ENCODE data around the gene POLR1G. TPM values are rescaled to one million over a fixed set of nuclear protein-coding genes. Genes with fewer than 3 reads are reported as not detected.

Gene POLR1G
- total and polyA plus RNA-seq, 2 experiments from 2014 or later: 6.0 to 17.8 TPM

GRCh38 chr19:45443462-45444317, 37.2 kb downstream of the POLR1G start:
- TF ChIP-seq CTCF (IDR thresholded peaks at IDR 0.05; ENCODE audit: low read depth, low read length): no peak
- DNase-seq (ENCODE audit: low read depth in 1 of 2, low spot score in 1 of 2): peak; percentile 95 to 96
- Histone ChIP-seq H3K4me1 (ENCODE audit: low read depth) (peaks cover 17% of the 10 kb centered on the region), H3K4me3 (peak overlapping the region; percentile 37), H3K27ac (peak overlapping the region; percentile 86), H3K9me3 (ENCODE audit: low read depth) (no peaks in the 10 kb centered on the region), H3K27me3 (no peaks in the 10 kb centered on the region), H3K36me3 (no peaks in the 10 kb centered on the region)

GRCh38 chr19:45444318-45445041, 38.0 kb downstream of the POLR1G start:
- DNase-seq (ENCODE audit: low read depth in 1 of 2, low spot score in 1 of 2): peak; percentile 94 to 95

GRCh38 chr19:45445139-45445538, 38.7 kb downstream of the POLR1G start:
- no peaks in the 10 kb centered on the region for H3K27me3 ChIP-seq
- DNase-seq (ENCODE audit: low read depth in 1 of 2, low spot score in 1 of 2): no peak
- no peaks in the 10 kb centered on the region for H3K9me3 ChIP-seq (ENCODE audit: low read depth)
- peaks cover 15% of the 10 kb centered on the region for H3K4me1 ChIP-seq (ENCODE audit: low read depth)
- no peak overlapping the region for H3K27ac ChIP-seq
- no peaks in the 10 kb centered on the region for H3K36me3 ChIP-seq
- TF ChIP-seq CTCF (IDR thresholded peaks at IDR 0.05; ENCODE audit: low read depth, low read length): no peak
- H3K4me3 ChIP-seq: no peak overlapping the region

More at GRCh38 chr19:45444318-45445041, 38.0 kb downstream of the POLR1G start:
- Histone ChIP-seq H3K27ac (peak overlapping the region; percentile 86), H3K9me3 (ENCODE audit: low read depth) (no peaks in the 10 kb centered on the region), H3K4me3 (peak overlapping the region; percentile 37), H3K4me1 (ENCODE audit: low read depth) (peaks cover 17% of the 10 kb centered on the region), H3K27me3 (no peaks in the 10 kb centered on the region), H3K36me3 (no peaks in the 10 kb centered on the region)
- TF ChIP-seq CTCF (IDR thresholded peaks at IDR 0.05; ENCODE audit: low read depth, low read length): no peak

GRCh38 chr19:45446295-45446694, 39.9 kb downstream of the POLR1G start:
- Histone ChIP-seq H3K4me1 (ENCODE audit: low read depth) (peaks cover 4% of the 10 kb centered on the region), H3K9me3 (ENCODE audit: low read depth) (no peaks in the 10 kb centered on the region), H3K4me3 (no peak overlapping the region), H3K36me3 (no peaks in the 10 kb centered on the region), H3K27me3 (no peaks in the 10 kb centered on the region), H3K27ac (no peak overlapping the region)
- peak in 1 of 2 donors; percentile 62 for DNase-seq (ENCODE audit: low read depth in 1 of 2, low spot score in 1 of 2)
- TF ChIP-seq CTCF (IDR thresholded peaks at IDR 0.05; ENCODE audit: low read depth, low read length): peak; percentile 48

GRCh38 chr19:45446944-45447343, 40.5 kb downstream of the POLR1G start:
- Histone ChIP-seq H3K4me3 (no peak overlapping the region), H3K27ac (no peak overlapping the region), H3K36me3 (no peaks in the 10 kb centered on the region), H3K4me1 (ENCODE audit: low read depth) (peaks cover 4% of the 10 kb centered on the region), H3K9me3 (ENCODE audit: low read depth) (no peaks in the 10 kb centered on the region), H3K27me3 (no peaks in the 10 kb centered on the region)
- no peak for TF ChIP-seq CTCF (IDR thresholded peaks at IDR 0.05; ENCODE audit: low read depth, low read length)
- no peak for DNase-seq (ENCODE audit: low read depth in 1 of 2, low spot score in 1 of 2)
